H1 (cell line): ENCODE results near the gene HRCT1. TPM values are rescaled to one million over a fixed set of nuclear protein-coding genes. Genes with fewer than 3 reads are reported as not detected.

Source experiments
- ATF2 ChIP-seq: IDR thresholded peaks from 2 replicates; pipeline ENCODE4 v1.6.1; 2012; ENCODE audit warnings: low read length, inconsistent platforms
- HDAC2 ChIP-seq, 2 experiments: fragments of 300-600 bp in 1 of 2; sonication (generic) in 1 of 2; IDR thresholded peaks; 2 replicates each; pipeline ENCODE4 v1.6.1; 2011 to 2012; ENCODE audit warnings: low read depth in 2 of 2, low read length in 2 of 2, mild to moderate bottlenecking in 2 of 2, moderate library complexity in 2 of 2, borderline replicate concordance in 1 of 2, inconsistent platforms in 1 of 2
- RNF2 ChIP-seq: fragments of 200-900, 300-1000 bp; sonication (generic); IDR thresholded peaks from 2 replicates; pipeline ENCODE4 v1.7.1; 2016; ENCODE audit warnings: borderline replicate concordance, low read depth, mild to moderate bottlenecking, antibody characterized with exemption, low read length; ENCODE audit not compliant: poor library complexity, severe bottlenecking; ENCODE audit errors: missing control alignments
- SIN3A ChIP-seq, 2 experiments: IDR thresholded peaks in 1 of 2; conservative IDR thresholded peaks in 1 of 2; 2 replicates each; pipeline ENCODE4 v1.6.1; 2011 to 2012; ENCODE audit warnings: low read length in 2 of 2, improper control_type of control experiment in 1 of 2, low read depth in 1 of 2, mild to moderate bottlenecking in 1 of 2
- polyA plus RNA-seq, 7 experiments: library from polyadenylated mRNA; depleted of rRNA in 3 of 7; stranded (reverse) in 5 of 7; unstranded in 2 of 7; fragments of >200 nt in 5 of 7; fragments of 200-250 nt in 2 of 7; gene quantifications; 1 replicate in 5 of 7; 2 replicates in 1 of 7; 4 replicates in 1 of 7; pipeline versions ENCODE4 v1.2.1 to v1.2.3, GENCODE V29; 2011 to 2013; ENCODE audit warnings: missing spikeins in 2 of 7, mixed read lengths in 2 of 7
- total RNA-seq: library from RNA; stranded (reverse); fragmentation: NEBNext Ultra II Directional; extraction: Animal tissue kit (Norgen Biotek cat#: 25700); gene quantifications from 2 replicates; pipeline ENCODE4 v1.2.1, GENCODE V29; 2021

The HRCT1 gene
- total and polyA plus RNA-seq, 2 of the 8 experiments (the other 6 are each of a cell fraction or from before 2014, with no cell fraction given), result not detected

DNA sequence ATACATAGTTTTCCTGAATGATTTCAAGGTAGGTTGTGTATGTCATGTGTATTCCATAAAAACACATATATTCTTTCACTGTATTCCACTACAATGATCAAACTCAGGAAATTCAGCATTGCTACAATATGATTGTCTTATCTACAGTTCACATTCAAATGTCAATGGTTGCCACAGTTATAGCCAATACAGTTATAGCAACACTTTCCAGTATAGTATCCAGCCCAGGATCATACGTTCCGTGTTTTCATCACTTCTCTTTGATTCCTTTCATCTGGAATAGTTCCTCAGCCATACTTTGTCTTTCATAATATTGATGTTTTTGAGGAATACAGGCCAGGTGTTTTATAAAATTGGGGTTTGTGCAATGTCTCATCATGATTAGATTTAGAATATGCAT lies 42.4 kb downstream of the HRCT1 start (continued):
- TF ChIP-seq SIN3A (conservative IDR thresholded peaks at IDR 0.05 in 1 of 2, IDR thresholded peaks at IDR 0.05 in 1 of 2; ENCODE audit: low read depth in 1 of 2, low read length in 2 of 2), result no peak
- no peak for TF ChIP-seq RNF2
- no peak for TF ChIP-seq ATF2
- TF ChIP-seq HDAC2 (IDR thresholded peaks at IDR 0.05; ENCODE audit: borderline replicate concordance in 1 of 2, low read depth in 2 of 2, low read length in 2 of 2), result no peak
